ENCODE data around the gene SCIMP.
"Not testable (repeated sequence)": the region's sequence is repeated elsewhere in the genome, so short reads cannot be mapped to it uniquely, and the experiment has no call there.

The SCIMP gene

GRCh38 chr17:5237541-5238016 lies 2.9 kb upstream of the SCIMP start:
- peak; percentile 42 for DNase-seq

- no peak for DNase-seq
Measured at GRCh38 chr17:5236938-5237540, 2.4 kb upstream of the SCIMP start.

GRCh38 chr17:5233492-5233891 lies 1.2 kb downstream of the SCIMP start:
- DNase-seq = not testable (repeated sequence)

- no peak for DNase-seq
Measured at GRCh38 chr17:5226940-5227878, 7.5 kb downstream of the SCIMP start.

- DNase-seq = no peak
Measured at GRCh38 chr17:5225668-5226457, 8.8 kb downstream of the SCIMP start.

GRCh38 chr17:5221912-5222311 lies 12.7 kb downstream of the SCIMP start:
- not testable (repeated sequence) for DNase-seq

- DNase-seq = no peak
Measured at GRCh38 chr17:5220074-5220473, 14.6 kb downstream of the SCIMP start.

GRCh38 chr17:5219536-5219935 lies 15.1 kb downstream of the SCIMP start:
- no peak for DNase-seq

- DNase-seq = not testable (repeated sequence)
Measured at GRCh38 chr17:5217562-5217961, 17.1 kb downstream of the SCIMP start.

- DNase-seq = no peak
Measured at GRCh38 chr17:5211458-5211857, 23.2 kb downstream of the SCIMP start.

- DNase-seq = no peak
Measured at GRCh38 chr17:5210614-5211252, 23.9 kb downstream of the SCIMP start.

GRCh38 chr17:5210091-5210490 lies 24.6 kb downstream of the SCIMP start:
- DNase-seq = no peak

GRCh38 chr17:5209396-5209795 lies 25.3 kb downstream of the SCIMP start:
- peak; percentile 6 for DNase-seq

GRCh38 chr17:5203908-5204294 lies 30.8 kb downstream of the SCIMP start:
- peak; percentile 49 for DNase-seq

- DNase-seq = no peak
Measured at GRCh38 chr17:5203178-5203907, 31.3 kb downstream of the SCIMP start.

GRCh38 chr17:5201011-5201410 lies 33.6 kb downstream of the SCIMP start:
- no peak for DNase-seq

- DNase-seq = no peak
Measured at GRCh38 chr17:5200360-5200759, 34.3 kb downstream of the SCIMP start.

GRCh38 chr17:5198472-5198871 lies 36.2 kb downstream of the SCIMP start:
- no peak for DNase-seq

- DNase-seq = peak; percentile 19
Measured at GRCh38 chr17:5194346-5194745, 40.3 kb downstream of the SCIMP start.

- DNase-seq = peak; percentile 94
Measured at GRCh38 chr17:5191541-5192417, 42.9 kb downstream of the SCIMP start, which contains the start of gene ZNF594. TSS of gene ZNF594 (minus strand) at chr17:5191868. CDS start at chr17:5184256, 7,612 bp downstream.

GRCh38 chr17:5184288-5184687 lies 50.4 kb downstream of the SCIMP start:
- DNase-seq = no peak

All from HCEC 1CT (cell line).